ENCODE data around the gene KRTAP4-12. TPM values are rescaled to one million over a fixed set of nuclear protein-coding genes. Genes with fewer than 3 reads are reported as not detected.

Gene KRTAP4-12
- total and polyA plus RNA-seq, 2 of the 13 experiments (the other 11 are each of a cell fraction or from before 2014, with no cell fraction given), result not detected

DNA sequence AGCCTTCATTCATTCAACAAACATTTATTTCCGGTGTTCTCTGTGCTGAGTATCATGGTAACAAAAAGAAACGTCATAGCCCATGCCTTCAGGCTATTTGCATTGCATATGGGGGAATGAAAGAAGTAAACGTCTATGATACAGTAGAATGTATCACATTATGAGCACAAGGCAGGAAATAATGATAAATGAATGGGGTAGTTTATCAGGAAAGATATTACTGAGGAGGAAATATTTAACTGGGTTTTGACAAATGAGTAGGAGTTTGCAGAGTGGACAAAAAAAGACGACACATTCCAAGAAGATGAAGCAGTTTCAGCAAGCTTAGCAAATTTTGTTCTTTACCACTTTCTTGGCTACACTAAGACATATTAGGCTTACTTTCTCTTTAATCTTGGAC lies 41.4 kb downstream of the KRTAP4-12 start:
- WGBS (ENCODE audit: low lambda C conversion rate), result 2% methylated on average over 4 of the region's 4 CpGs
- FAIRE-seq, result no peak
- in situ Hi-C loops (cut with HindIII; ENCODE audit: extremely low pct_ligation_motif_present, low pct_unique_long_range_greater_than_20kb), result no loop called here

More for the DNA sequence above, 41.4 kb downstream of the KRTAP4-12 start:
- Histone ChIP-seq H4K20me1 (ENCODE audit: insufficient read depth, low read length) (no peaks in the 10 kb centered on the region), H3K79me2 (ENCODE audit: insufficient read depth, low read length) (no peaks in the 10 kb centered on the region), H2AFZ (ENCODE audit: low read length) (no peak overlapping the region), H3K27me3 (ENCODE audit: control insufficient read depth in 1 of 2, insufficient read depth in 2 of 2, low read length in 2 of 2) (no peaks in the 10 kb centered on the region; a peak in 2 of 5 replicates), H3K4me3 (replicated peaks in 1 of 3; ENCODE audit: insufficient read depth in 1 of 3, low read depth in 2 of 3, low read length in 3 of 3) (no peak overlapping the region), H3K9me3 (ENCODE audit: low read length) (no peaks in the 10 kb centered on the region), H3K9ac (ENCODE audit: insufficient read depth, low read depth, low read length) (no peak overlapping the region), H3K27ac (ENCODE audit: extremely low read length, insufficient read depth, low read length) (no peak overlapping the region), H3K4me2 (ENCODE audit: low read depth, low read length) (no peak overlapping the region), H3K4me1 (ENCODE audit: insufficient read depth, low read length) (no peaks in the 10 kb centered on the region), H3K36me3 (replicated peaks in 1 of 2; ENCODE audit: control insufficient read depth in 1 of 2, insufficient read depth in 2 of 2, low read length in 2 of 2) (no peaks in the 10 kb centered on the region)
- CTCF ChIA-PET (ENCODE audit: low intra/inter-chr PET ratio, low total read pairs), result no interaction called here
- BruUV-seq (replicated peaks), result no TSS peak
- POLR2A ChIA-PET, result no interaction called here
- ATAC-seq (no peak), DNase-seq (ENCODE audit: low spot score) (no peak)
- intact Hi-C loops (cut with micrococcal nuclease; ENCODE audit: unreplicated experiment), result no loop called here
- TF ChIP-seq MAFF (IDR thresholded peaks at IDR 0.05; ENCODE audit: low read depth, low read length), result 0 out of 2 replicates have a peak, but pooled peaks have one; percentile 50
- TF ChIP-seq, protein P1, sequence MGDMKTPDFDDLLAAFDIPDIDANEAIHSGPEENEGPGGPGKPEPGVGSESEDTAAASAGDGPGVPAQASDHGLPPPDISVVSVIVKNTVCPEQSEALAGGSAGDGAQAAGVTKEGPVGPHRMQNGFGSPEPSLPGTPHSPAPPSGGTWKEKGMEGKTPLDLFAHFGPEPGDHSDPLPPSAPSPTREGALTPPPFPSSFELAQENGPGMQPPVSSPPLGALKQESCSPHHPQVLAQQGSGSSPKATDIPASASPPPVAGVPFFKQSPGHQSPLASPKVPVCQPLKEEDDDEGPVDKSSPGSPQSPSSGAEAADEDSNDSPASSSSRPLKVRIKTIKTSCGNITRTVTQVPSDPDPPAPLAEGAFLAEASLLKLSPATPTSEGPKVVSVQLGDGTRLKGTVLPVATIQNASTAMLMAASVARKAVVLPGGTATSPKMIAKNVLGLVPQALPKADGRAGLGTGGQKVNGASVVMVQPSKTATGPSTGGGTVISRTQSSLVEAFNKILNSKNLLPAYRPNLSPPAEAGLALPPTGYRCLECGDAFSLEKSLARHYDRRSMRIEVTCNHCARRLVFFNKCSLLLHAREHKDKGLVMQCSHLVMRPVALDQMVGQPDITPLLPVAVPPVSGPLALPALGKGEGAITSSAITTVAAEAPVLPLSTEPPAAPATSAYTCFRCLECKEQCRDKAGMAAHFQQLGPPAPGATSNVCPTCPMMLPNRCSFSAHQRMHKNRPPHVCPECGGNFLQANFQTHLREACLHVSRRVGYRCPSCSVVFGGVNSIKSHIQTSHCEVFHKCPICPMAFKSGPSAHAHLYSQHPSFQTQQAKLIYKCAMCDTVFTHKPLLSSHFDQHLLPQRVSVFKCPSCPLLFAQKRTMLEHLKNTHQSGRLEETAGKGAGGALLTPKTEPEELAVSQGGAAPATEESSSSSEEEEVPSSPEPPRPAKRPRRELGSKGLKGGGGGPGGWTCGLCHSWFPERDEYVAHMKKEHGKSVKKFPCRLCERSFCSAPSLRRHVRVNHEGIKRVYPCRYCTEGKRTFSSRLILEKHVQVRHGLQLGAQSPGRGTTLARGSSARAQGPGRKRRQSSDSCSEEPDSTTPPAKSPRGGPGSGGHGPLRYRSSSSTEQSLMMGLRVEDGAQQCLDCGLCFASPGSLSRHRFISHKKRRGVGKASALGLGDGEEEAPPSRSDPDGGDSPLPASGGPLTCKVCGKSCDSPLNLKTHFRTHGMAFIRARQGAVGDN (CRISPR knock-in tag; IDR thresholded peaks at IDR 0.05), result no peak
- TF ChIP-seq MAFK (conservative IDR thresholded peaks at IDR 0.05 in 1 of 2, IDR thresholded peaks at IDR 0.05 in 1 of 2; ENCODE audit: low read length in 2 of 2), result peak; percentile 24 to 60; a peak in 3 of 4 replicates
